Measurements from ENCODE around the gene SLC35G1. TPM values are rescaled to one million over a fixed set of nuclear protein-coding genes. Genes with fewer than 3 reads are reported as not detected.

SLC35G1 gene
- polyA plus RNA-seq, 4 donors: 7.6 to 8.9 (median 8.5) TPM

- no peak for DNase-seq (ENCODE audit: low read depth in 4 of 4, low spot score in 3 of 4)
These were observed 18.8 kb upstream of the SLC35G1 start for GRCh38 chr10:93875032-93875358.

GRCh38 chr10:93876381-93876780 is 17.4 kb upstream of the SLC35G1 start:
- DNase-seq (ENCODE audit: low read depth in 4 of 4, low spot score in 3 of 4): no peak

- DNase-seq (ENCODE audit: low read depth in 4 of 4, low spot score in 3 of 4): no peak
These were observed 14.5 kb upstream of the SLC35G1 start for GRCh38 chr10:93879273-93879672.

GRCh38 chr10:93894516-93895378 is 969 bp downstream of the SLC35G1 start:
- no peak for DNase-seq (ENCODE audit: low read depth in 4 of 4, low spot score in 3 of 4)

- no peak for DNase-seq (ENCODE audit: low read depth in 4 of 4, low spot score in 3 of 4)
These were observed 3.4 kb downstream of the SLC35G1 start for GRCh38 chr10:93897070-93897780.

- no peak for DNase-seq (ENCODE audit: low read depth in 4 of 4, low spot score in 3 of 4)
These were observed 5.3 kb downstream of the SLC35G1 start for GRCh38 chr10:93899109-93899508.

- DNase-seq (ENCODE audit: low read depth in 4 of 4, low spot score in 3 of 4): no peak
These were observed 9.3 kb downstream of the SLC35G1 start for GRCh38 chr10:93903051-93903450.

- no peak for DNase-seq (ENCODE audit: low read depth in 4 of 4, low spot score in 3 of 4)
These were observed 11.1 kb downstream of the SLC35G1 start for GRCh38 chr10:93904901-93905300.

GRCh38 chr10:93907059-93907458 is 13.3 kb downstream of the SLC35G1 start:
- no peak for DNase-seq (ENCODE audit: low read depth in 4 of 4, low spot score in 3 of 4)

- DNase-seq (ENCODE audit: low read depth in 4 of 4, low spot score in 3 of 4): no peak
These were observed 18.1 kb downstream of the SLC35G1 start for GRCh38 chr10:93911866-93912265.

GRCh38 chr10:93912444-93912843 is 18.7 kb downstream of the SLC35G1 start:
- DNase-seq (ENCODE audit: low read depth in 4 of 4, low spot score in 3 of 4): no peak

- no peak for DNase-seq (ENCODE audit: low read depth in 4 of 4, low spot score in 3 of 4)
These were observed 19.9 kb downstream of the SLC35G1 start for GRCh38 chr10:93913706-93914105.

- DNase-seq (ENCODE audit: low read depth in 4 of 4, low spot score in 3 of 4): no peak
These were observed 21.8 kb downstream of the SLC35G1 start for GRCh38 chr10:93915598-93915997.

GRCh38 chr10:93916257-93917063 is 22.7 kb downstream of the SLC35G1 start:
- no peak for DNase-seq (ENCODE audit: low read depth in 4 of 4, low spot score in 3 of 4)

GRCh38 chr10:93917064-93917391 is 23.2 kb downstream of the SLC35G1 start:
- no peak for DNase-seq (ENCODE audit: low read depth in 4 of 4, low spot score in 3 of 4)

GRCh38 chr10:93917821-93918220 is 24.0 kb downstream of the SLC35G1 start:
- DNase-seq (ENCODE audit: low read depth in 4 of 4, low spot score in 3 of 4): no peak

GRCh38 chr10:93921338-93921737 is 27.6 kb downstream of the SLC35G1 start:
- DNase-seq (ENCODE audit: low read depth in 4 of 4, low spot score in 3 of 4): no peak

- DNase-seq (ENCODE audit: low read depth in 4 of 4, low spot score in 3 of 4): no peak
These were observed 32.8 kb downstream of the SLC35G1 start for GRCh38 chr10:93926613-93927012.

GRCh38 chr10:93938140-93938539 is 44.4 kb downstream of the SLC35G1 start:
- no peak for DNase-seq (ENCODE audit: low read depth in 4 of 4, low spot score in 3 of 4)

- DNase-seq (ENCODE audit: low read depth in 4 of 4, low spot score in 3 of 4): no peak
These were observed 47.1 kb downstream of the SLC35G1 start for GRCh38 chr10:93940881-93941280.

- DNase-seq (ENCODE audit: low read depth in 4 of 4, low spot score in 3 of 4): no peak
These were observed 47.8 kb downstream of the SLC35G1 start for GRCh38 chr10:93941606-93942005.

Data from right renal pelvis (tissue), 4 donors.